Fibroblast of mammary gland (primary cell): ENCODE results near the gene ADSS1.

Source experiments
- DNase-seq: peaks from one replicate; pipeline ENCODE4 v3.0.0-alpha.2; 2010; ENCODE audit warnings: low read depth
- H3K4me3 ChIP-seq: 2 replicates; pipeline ENCODE4 v1.5.1; 2011; ENCODE audit warnings: low read depth, mild to moderate bottlenecking, low read length, moderate library complexity; ENCODE audit not compliant: control insufficient read depth
- TF ChIP-seq, protein P1 (sequence below): conservative IDR thresholded peaks from 2 replicates; pipeline ENCODE4 v1.5.1; 2011; ENCODE audit warnings: low read depth, low read length, inconsistent platforms; ENCODE audit not compliant: control insufficient read depth, insufficient read depth

Gene ADSS1

GRCh38 chr14:104754213-104754851 is 30.3 kb downstream of the ADSS1 start:
- peak overlapping the region; percentile 81 for H3K4me3 ChIP-seq
- DNase-seq = no peak
- TF ChIP-seq, protein P1, sequence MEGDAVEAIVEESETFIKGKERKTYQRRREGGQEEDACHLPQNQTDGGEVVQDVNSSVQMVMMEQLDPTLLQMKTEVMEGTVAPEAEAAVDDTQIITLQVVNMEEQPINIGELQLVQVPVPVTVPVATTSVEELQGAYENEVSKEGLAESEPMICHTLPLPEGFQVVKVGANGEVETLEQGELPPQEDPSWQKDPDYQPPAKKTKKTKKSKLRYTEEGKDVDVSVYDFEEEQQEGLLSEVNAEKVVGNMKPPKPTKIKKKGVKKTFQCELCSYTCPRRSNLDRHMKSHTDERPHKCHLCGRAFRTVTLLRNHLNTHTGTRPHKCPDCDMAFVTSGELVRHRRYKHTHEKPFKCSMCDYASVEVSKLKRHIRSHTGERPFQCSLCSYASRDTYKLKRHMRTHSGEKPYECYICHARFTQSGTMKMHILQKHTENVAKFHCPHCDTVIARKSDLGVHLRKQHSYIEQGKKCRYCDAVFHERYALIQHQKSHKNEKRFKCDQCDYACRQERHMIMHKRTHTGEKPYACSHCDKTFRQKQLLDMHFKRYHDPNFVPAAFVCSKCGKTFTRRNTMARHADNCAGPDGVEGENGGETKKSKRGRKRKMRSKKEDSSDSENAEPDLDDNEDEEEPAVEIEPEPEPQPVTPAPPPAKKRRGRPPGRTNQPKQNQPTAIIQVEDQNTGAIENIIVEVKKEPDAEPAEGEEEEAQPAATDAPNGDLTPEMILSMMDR = no peak

DNA sequence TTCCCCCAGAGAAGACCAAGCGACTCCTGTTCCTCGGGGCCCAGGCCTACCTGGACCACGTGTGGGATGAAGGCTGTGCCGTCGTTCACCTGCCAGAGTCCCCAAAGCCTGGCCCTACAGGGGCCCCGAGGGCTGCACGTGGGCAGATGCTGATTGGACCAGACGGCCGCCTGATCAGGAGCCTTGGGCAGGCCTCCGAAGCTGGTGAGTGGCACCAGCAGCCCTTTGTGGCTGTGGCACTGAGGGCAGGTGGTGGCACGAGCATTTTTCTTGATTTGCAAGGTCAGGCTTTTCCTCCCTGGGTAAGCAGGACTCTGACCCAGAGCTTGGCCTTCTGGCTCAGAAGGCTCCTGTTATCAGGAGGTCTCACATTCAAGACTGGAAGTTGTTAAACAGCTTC is 31.6 kb downstream of the ADSS1 start:
- no peak for DNase-seq
- no peak overlapping the region for H3K4me3 ChIP-seq
- TF ChIP-seq, protein P1 = no peak

GRCh38 chr14:104756477-104757237 is 32.6 kb downstream of the ADSS1 start:
- TF ChIP-seq, protein P1 = no peak
- no peak for DNase-seq
- no peak overlapping the region for H3K4me3 ChIP-seq

- no peak overlapping the region for H3K4me3 ChIP-seq
- TF ChIP-seq, protein P1 = no peak
- DNase-seq = no peak
Observed at GRCh38 chr14:104757238-104757585, 33.2 kb downstream of the ADSS1 start.

- TF ChIP-seq, protein P1 = no peak
- DNase-seq = no peak
- H3K4me3 ChIP-seq = no peak overlapping the region
Observed at GRCh38 chr14:104757681-104758392, 33.8 kb downstream of the ADSS1 start.

- DNase-seq = no peak
- H3K4me3 ChIP-seq = no peak overlapping the region
- TF ChIP-seq, protein P1 = no peak
Observed at GRCh38 chr14:104758981-104759969, 35.2 kb downstream of the ADSS1 start.
